Ovary (tissue), 9 donors: Measurements from ENCODE around the gene HP1BP3. TPM values are rescaled to one million over a fixed set of nuclear protein-coding genes. Genes with fewer than 3 reads are reported as not detected.

ENCODE experiments used
- DNase-seq, 5 donors: peaks; one replicate each; pipeline ENCODE4 v3.0.0-alpha.2; 2019 to 2020
- H3K27ac ChIP-seq, 2 donors: fragments of 200-600 bp; one replicate each; pipeline versions ENCODE4 v1.5.1 to v1.8.0; 2019 to 2022
- H3K27me3 ChIP-seq: fragments of 200-600 bp; one replicate; pipeline ENCODE4 v1.8.0; 2022
- H3K36me3 ChIP-seq: fragments of 200-600 bp; sonication (generic); one replicate; pipeline ENCODE4 v1.5.1; 2019
- H3K4me1 ChIP-seq: one replicate; pipeline ENCODE4 v1.8.1; 2013; ENCODE audit warnings: mild to moderate bottlenecking, moderate library complexity; ENCODE audit not compliant: insufficient read depth
- H3K4me3 ChIP-seq: fragments of 200-600 bp; sonication (generic); one replicate; pipeline ENCODE4 v1.5.1; 2017
- H3K9me3 ChIP-seq, 2 donors: fragments of 200-600 bp in 1 of 2; sonication (generic) in 1 of 2; one replicate each; pipeline versions ENCODE4 v1.5.1 to v1.8.1; 2013 to 2019; ENCODE audit warnings: mild to moderate bottlenecking in 1 of 2, moderate library complexity in 1 of 2
- CTCF ChIP-seq, 3 donors: fragments of 450-650 bp in 2 of 3; fragments of 200-600 bp in 1 of 3; IDR thresholded peaks; one replicate each; pipeline versions ENCODE4 v1.5.1 to v1.8.0; 2016 to 2022; ENCODE audit warnings: antibody characterized with exemption in 3 of 3, mild to moderate bottlenecking in 1 of 3
- EP300 ChIP-seq: sonication (generic); formaldehyde crosslinking; IDR thresholded peaks from one replicate; pipeline ENCODE4 v1.6.1; 2017; ENCODE audit warnings: antibody characterized with exemption
- POLR2A ChIP-seq: fragments of 450-650 bp; IDR thresholded peaks from one replicate; pipeline ENCODE4 v1.6.1; 2017; ENCODE audit warnings: antibody characterized with exemption, mild to moderate bottlenecking, moderate library complexity
- WGBS, 3 donors: extraction: QIAGEN DNeasy Blood & Tissue Kit in 1 of 3; methylation state at CpG; one replicate each; pipeline versions ENCODE4 v1.1.5 to v1.1.7; 2013 to 2017; 5-methylcytosine and 5-hydroxymethylcytosine counted together
- intact Hi-C, 4 donors: fragments of 100-400 bp; cut with DNase I; formaldehyde crosslinking; loops; one replicate each; pipeline versions ENCODE4 v1.11.0 to v1.15.1; 2022 to 2023
- polyA plus RNA-seq, 2 donors: library from polyadenylated mRNA; stranded (reverse); fragments of 200-250 nt in 1 of 2; fragments of 350-450 nt in 1 of 2; fragmentation: Illumina TruSeq in 1 of 2; extraction: RNeasy Lipid Tissue Mini Kit (QIAGEN cat#74804) in 1 of 2; gene quantifications; one replicate each; pipeline ENCODE4 v1.2.3, GENCODE V29; 2013 to 2014
- total RNA-seq, 7 donors: library from RNA; depleted of rRNA in 2 of 7; stranded (reverse); fragments of >200 nt in 2 of 7; fragmentation: NEBNext Ultra II Directional in 3 of 7; extraction: Animal tissue kit (Norgen Biotek cat#: 25700) in 3 of 7; gene quantifications; one replicate each; pipeline versions ENCODE4 v1.1.0 to v1.2.4, GENCODE V29; 2016 to 2023
- donor health status: DM: no; HTN: no; CAD: no; lungs with moderate emphysema.
- donor health status: DM: no; HTN: no; CAD: no.
- donor health status: Bipolar disorder and iron deficiency.
- donor health status: DM: yes; HTN: yes; CAD: no.
- donor health status: DM: no; HTN: no; CAD: no.
- donor health status: DM: yes; HTN: yes; CAD: no.

Gene HP1BP3
- total and polyA plus RNA-seq, 9 donors, result 162 to 302 (median 211) TPM

GRCh38 chr1:20704390-20705202 lies 82.5 kb downstream of the HP1BP3 start:
- no peaks in the 10 kb centered on the region for H3K4me1 ChIP-seq
- no peak for DNase-seq
- H3K4me3 ChIP-seq, result no peak overlapping the region
- WGBS, 3 donors, result 92% methylated on average over 41 of the region's 41 CpGs
- TF ChIP-seq EP300 (no peak), POLR2A (no peak), CTCF (IDR thresholded peaks at IDR 0.05) (no peak)
- intact Hi-C loops, result no loop called here
- H3K9me3 ChIP-seq, result no peaks in the 10 kb centered on the region
- no peaks in the 10 kb centered on the region for H3K27me3 ChIP-seq
- H3K27ac ChIP-seq, result no peak overlapping the region
- no peaks in the 10 kb centered on the region for H3K36me3 ChIP-seq

DNA sequence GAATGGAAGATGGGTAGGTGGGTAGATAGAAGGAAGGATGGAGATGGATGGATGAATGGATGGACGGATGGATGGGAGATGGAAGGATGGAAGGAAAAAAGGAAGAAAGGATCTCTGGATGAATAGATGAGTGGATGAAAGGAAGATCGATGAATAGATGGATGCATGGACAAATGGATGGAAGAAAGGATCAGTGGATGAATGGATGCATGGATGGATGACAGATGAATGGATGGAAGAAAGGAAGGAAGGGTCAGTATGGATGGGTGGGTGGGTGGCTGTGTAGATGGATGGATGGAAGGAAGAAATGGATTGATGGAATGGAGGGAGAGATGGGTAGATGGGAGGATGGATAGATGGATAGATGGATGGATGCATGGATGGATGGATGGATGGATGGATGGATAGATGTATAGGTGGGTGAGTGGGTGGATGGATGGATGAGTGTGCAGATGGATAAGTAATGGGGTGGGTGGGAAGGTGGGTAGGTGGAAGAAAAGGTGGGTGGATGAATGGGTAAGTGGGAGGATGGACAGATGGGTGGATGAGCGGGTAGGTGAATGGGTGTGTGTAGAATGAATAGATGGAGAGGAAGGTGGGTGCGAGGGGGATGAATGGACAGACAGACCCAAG lies 83.9 kb downstream of the HP1BP3 start:
- no peak overlapping the region for H3K27ac ChIP-seq
- no peaks in the 10 kb centered on the region for H3K9me3 ChIP-seq
- 86 to 93% (median 90%) methylated on average over 4 of the region's 4 CpGs for WGBS, 3 donors
- no peak overlapping the region for H3K4me3 ChIP-seq
- no peaks in the 10 kb centered on the region for H3K4me1 ChIP-seq
- TF ChIP-seq CTCF (IDR thresholded peaks at IDR 0.05), result no peak
- intact Hi-C loops, result no loop called here
- no peaks in the 10 kb centered on the region for H3K27me3 ChIP-seq
- DNase-seq, result no peak
- no peaks in the 10 kb centered on the region for H3K36me3 ChIP-seq

DNA sequence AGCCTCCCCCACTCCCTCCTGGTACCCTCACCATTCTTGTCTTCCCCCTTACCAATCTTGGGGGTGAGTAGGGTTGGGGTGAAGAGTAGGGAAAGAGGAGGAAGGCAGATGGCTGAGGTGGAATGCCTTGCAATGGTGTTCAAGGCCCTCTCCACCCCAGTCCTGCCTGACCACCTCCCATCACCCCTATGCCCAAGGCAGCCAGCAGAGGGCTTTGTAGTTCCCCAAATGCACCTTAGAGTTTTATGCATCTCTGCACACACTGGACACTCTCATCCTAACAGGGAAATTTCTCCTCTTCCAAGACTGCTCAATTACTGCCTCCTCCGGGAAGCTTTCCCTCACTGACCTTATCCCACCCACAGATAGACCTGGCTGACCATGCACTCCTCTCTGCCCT lies 84.7 kb downstream of the HP1BP3 start:
- no peaks in the 10 kb centered on the region for H3K27me3 ChIP-seq
- H3K36me3 ChIP-seq, result no peaks in the 10 kb centered on the region
- 69 to 80% (median 74%) methylated on average over 1 of the region's 1 CpG for WGBS, 3 donors
- TF ChIP-seq POLR2A (no peak), CTCF (IDR thresholded peaks at IDR 0.05) (no peak)
- no peaks in the 10 kb centered on the region for H3K9me3 ChIP-seq
- H3K27ac ChIP-seq, result no peak overlapping the region
- intact Hi-C loops, result no loop called here
- H3K4me3 ChIP-seq, result no peak overlapping the region
- H3K4me1 ChIP-seq, result no peaks in the 10 kb centered on the region
- DNase-seq, result no peak

GRCh38 chr1:20701847-20702246 lies 85.3 kb downstream of the HP1BP3 start:
- Histone ChIP-seq H3K4me3 (no peak overlapping the region), H3K27me3 (no peaks in the 10 kb centered on the region), H3K36me3 (no peaks in the 10 kb centered on the region), H3K9me3 (no peaks in the 10 kb centered on the region), H3K4me1 (no peaks in the 10 kb centered on the region), H3K27ac (no peak overlapping the region)
- WGBS, 3 donors, result 91 to 94% (median 92%) methylated on average over 5 of the region's 5 CpGs
- TF ChIP-seq EP300, result no peak
- no peak for TF ChIP-seq POLR2A
- TF ChIP-seq CTCF (IDR thresholded peaks at IDR 0.05), result no peak
- intact Hi-C loops, result no loop called here
- DNase-seq, result no peak
